ENCODE measurements around the gene ROS1.
"Not testable (repeated sequence)": the region's sequence is repeated elsewhere in the genome, so short reads cannot be mapped to it uniquely, and the experiment has no call there.

ROS1 gene
- 0 to 0.06 (median 0) reads per million in 9 experiments for total RNA-seq

DNA sequence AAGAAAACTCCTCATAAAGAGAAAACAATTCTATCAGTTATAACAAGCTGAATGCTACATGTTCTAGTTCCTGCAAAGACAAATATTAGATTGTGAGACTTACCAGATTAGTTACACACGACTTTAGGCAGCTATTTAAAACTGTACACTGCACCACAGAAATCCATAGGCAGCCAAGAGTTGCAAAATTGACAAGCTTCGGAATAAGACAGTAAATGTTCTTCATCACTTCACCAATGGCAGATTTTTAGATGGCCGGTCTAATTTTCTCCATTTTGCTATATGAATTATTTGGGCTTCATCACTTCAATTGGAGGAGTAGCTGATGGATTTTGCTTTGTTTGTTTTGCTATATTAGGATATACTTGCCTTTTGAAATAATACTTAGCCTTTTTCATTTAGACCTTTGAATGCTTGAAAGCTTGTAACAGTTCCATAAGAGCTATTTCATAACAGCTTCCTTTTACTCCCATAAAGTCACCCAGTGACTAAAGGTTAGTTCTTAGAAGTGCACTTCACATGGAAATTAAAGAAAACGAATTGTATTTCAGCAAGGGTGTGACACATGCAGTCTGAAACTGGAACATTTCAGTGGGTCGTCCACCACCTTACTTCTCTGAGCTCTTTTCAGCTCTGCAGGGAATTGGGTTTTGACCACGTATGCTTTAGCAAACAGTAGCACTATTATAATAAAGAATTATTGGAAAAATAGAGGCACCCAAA is at the start of gene ROS1:
Gene ROS1 (minus strand): TSS at position 512 of the 723 bp plus-strand sequence. CDS start 286 bp downstream, at position 226.
- Mint-ChIP-seq H3K4me3 (no peak within 1 kb of the TSS), H3K4me1 (ENCODE audit: low read depth in 2 of 2) (no peaks in the 10 kb centered on the region), H3K36me3 (ENCODE audit: insufficient read depth) (no peaks in the 10 kb centered on the region), H3K27ac (no peak within 1 kb of the TSS), H3K27me3 (peaks cover 39 to 67% of the 10 kb centered on the region in 2 donors), H3K9me3 (no peaks in the 10 kb centered on the region)
- DNase-seq: no peak
- ATAC-seq (replicated peaks): no peak

DNA sequence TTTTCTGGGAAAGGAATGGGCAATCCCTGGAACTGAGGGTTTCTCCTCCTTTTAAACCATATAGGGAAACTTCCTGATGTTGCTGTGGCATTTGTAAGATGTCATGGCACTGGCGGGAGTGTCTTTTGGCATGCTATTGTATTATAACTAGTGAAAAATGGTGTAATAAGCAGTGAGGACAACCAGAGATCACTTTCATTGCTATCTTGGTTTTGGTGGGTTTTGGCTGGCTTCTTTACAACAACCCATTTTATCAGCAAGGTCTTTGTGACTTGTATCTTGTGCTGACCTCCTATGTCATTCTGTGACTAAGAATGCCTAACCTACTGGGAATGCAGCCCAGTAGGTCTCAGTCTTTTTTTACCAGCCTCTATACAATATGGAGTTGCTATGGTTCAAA is 47.7 kb upstream of the ROS1 start:
- peaks cover 12 to 22% of the 10 kb centered on the region in 2 donors for H3K27me3 Mint-ChIP-seq
- no peaks in the 10 kb centered on the region for H3K9me3 Mint-ChIP-seq
- no peak overlapping the region for H3K4me3 Mint-ChIP-seq
- H3K4me1 Mint-ChIP-seq (ENCODE audit: low read depth in 2 of 2): peaks cover 11 to 12% of the 10 kb centered on the region in 2 donors
- no peak overlapping the region for H3K27ac Mint-ChIP-seq
- no peaks in the 10 kb centered on the region for H3K36me3 Mint-ChIP-seq (ENCODE audit: insufficient read depth)
- DNase-seq (no peak), ATAC-seq (replicated peaks) (no peak)

DNA sequence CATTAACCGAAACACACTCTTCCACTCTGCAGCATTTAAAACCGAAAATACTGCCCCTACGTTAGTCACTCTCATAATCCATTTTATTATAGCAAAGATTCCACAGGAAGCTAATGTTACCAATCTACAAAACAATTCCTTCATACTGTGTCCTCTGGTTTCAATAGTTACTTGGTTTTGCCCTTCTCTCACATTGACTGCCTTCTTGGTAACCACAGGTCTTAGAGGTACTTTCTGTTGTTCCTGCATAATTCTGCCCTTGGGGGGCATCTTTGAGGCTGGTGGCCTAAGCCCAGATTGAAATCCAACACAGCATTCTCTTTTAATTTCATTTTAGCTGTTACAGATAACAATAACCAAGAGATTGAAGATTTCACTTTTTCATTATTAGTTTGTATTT is 46.9 kb upstream of the ROS1 start:
- no peak overlapping the region for H3K4me3 Mint-ChIP-seq
- ATAC-seq (replicated peaks) (no peak), DNase-seq (no peak)
- peaks cover 13 to 22% of the 10 kb centered on the region in 2 donors for H3K27me3 Mint-ChIP-seq
- no peak overlapping the region for H3K27ac Mint-ChIP-seq
- H3K36me3 Mint-ChIP-seq (ENCODE audit: insufficient read depth): no peaks in the 10 kb centered on the region
- H3K9me3 Mint-ChIP-seq: no peaks in the 10 kb centered on the region
- H3K4me1 Mint-ChIP-seq (ENCODE audit: low read depth in 2 of 2): peaks cover 11 to 12% of the 10 kb centered on the region in 2 donors

DNA sequence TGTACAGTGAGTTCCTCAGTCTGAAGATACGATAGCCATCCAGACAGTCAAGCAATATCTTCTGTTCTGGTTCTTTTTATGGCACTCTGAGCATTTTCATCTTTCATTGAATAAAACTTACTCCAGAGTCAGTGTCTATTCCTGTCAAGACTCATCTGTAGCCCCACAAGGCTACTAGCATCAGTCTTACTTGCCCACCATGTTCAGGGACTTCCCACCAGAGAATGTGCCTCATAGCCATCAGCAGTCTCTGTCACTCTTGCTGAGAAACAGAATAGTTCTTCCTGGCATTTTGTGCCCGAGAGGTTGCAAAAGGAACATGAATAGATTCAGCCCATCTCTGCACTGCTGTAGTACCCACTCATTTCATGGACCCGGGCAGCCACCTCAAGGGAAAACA is 44.0 kb upstream of the ROS1 start:
- no peak overlapping the region for H3K27ac Mint-ChIP-seq
- ATAC-seq (replicated peaks) (peak; percentile 14), DNase-seq (no peak)
- peaks cover 16% of the 10 kb centered on the region in 2 donors for H3K4me1 Mint-ChIP-seq (ENCODE audit: low read depth in 2 of 2)
- peaks cover 21 to 22% of the 10 kb centered on the region in 2 donors for H3K27me3 Mint-ChIP-seq
- H3K36me3 Mint-ChIP-seq (ENCODE audit: insufficient read depth): no peaks in the 10 kb centered on the region
- no peaks in the 10 kb centered on the region for H3K9me3 Mint-ChIP-seq
- no peak overlapping the region for H3K4me3 Mint-ChIP-seq

DNA sequence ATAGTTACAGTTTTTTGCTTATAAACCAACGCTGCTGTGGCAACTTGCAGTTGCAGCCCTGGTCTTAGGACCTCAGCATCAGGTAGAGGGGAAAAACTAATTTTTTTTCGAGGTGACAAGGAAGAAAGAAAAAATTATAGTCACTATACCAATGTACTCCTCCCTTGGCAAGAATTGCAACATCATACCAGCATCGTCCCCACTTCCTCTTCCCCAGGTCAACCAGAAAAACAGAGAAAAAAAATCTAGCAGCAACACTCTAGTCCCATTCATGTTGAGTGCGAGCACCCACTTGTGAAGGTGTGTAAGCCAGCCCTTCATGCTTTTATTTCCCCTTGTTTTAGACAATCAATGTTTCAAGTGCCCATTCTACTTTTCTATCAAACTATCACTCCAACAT is 43.6 kb upstream of the ROS1 start:
- no peaks in the 10 kb centered on the region for H3K36me3 Mint-ChIP-seq (ENCODE audit: insufficient read depth)
- H3K27me3 Mint-ChIP-seq: peaks cover 21 to 22% of the 10 kb centered on the region in 2 donors
- H3K27ac Mint-ChIP-seq: no peak overlapping the region
- ATAC-seq (replicated peaks) (peak; percentile 89), DNase-seq (peak in 1 of 3 experiments; percentile 3)
- H3K4me3 Mint-ChIP-seq: no peak overlapping the region
- no peaks in the 10 kb centered on the region for H3K9me3 Mint-ChIP-seq
- H3K4me1 Mint-ChIP-seq (ENCODE audit: low read depth in 2 of 2): peaks cover 16 to 18% of the 10 kb centered on the region in 2 donors

DNA sequence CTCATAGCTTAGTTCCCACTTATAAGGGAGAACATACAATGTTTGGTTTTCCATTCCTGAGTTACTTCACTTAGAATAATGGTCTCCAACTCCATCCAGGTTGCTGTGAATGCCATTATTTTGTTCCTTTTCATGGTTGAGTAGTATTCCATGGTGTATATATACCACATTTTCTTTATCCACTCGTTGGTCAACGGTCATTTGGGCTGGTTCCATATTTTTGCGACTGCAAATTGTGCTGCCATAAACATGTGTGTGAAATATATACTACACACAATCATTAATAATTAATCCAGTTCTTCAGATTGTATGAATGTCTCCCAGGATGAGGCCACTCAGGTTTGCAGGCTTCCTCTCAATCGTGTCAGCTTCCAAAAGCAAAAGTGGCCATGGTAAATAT is 42.8 kb upstream of the ROS1 start:
- H3K27ac Mint-ChIP-seq; ATAC-seq (replicated peaks): not testable (repeated sequence)
- peaks cover 22 to 25% of the 10 kb centered on the region in 2 donors for H3K4me1 Mint-ChIP-seq (ENCODE audit: low read depth in 2 of 2)

DNA sequence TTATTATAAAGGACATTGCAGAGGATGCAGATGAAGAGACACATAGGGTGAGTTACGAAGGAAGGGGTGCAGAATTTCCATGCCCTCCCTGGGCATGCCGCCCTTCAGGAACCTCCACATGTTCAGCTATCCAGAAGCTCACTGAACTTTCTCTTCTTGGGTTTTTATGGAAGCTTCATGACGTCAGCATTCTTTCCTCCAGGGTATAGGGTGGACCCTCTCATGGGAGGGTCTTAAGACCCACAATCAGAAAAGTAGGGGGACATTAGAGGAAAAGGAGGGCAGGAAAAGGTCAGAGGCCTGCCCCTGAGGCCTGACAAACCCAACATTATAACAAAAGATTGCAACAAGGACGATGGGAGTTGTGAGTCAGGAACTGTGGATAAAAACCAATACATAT is 42.1 kb upstream of the ROS1 start:
- Mint-ChIP-seq H3K27ac (no peak overlapping the region), H3K4me3 (no peak overlapping the region), H3K36me3 (ENCODE audit: insufficient read depth) (no peaks in the 10 kb centered on the region), H3K4me1 (ENCODE audit: low read depth in 2 of 2) (peaks cover 25 to 27% of the 10 kb centered on the region in 2 donors), H3K9me3 (no peaks in the 10 kb centered on the region), H3K27me3 (peaks cover 14 to 18% of the 10 kb centered on the region in 2 donors)
- DNase-seq (no peak), ATAC-seq (replicated peaks) (no peak)

More for the DNA sequence above, 42.8 kb upstream of the ROS1 start:
- DNase-seq; H3K36me3 Mint-ChIP-seq (ENCODE audit: insufficient read depth); H3K4me3 Mint-ChIP-seq; H3K9me3 Mint-ChIP-seq: not testable (repeated sequence)
- peaks cover 14 to 21% of the 10 kb centered on the region in 2 donors for H3K27me3 Mint-ChIP-seq

DNA sequence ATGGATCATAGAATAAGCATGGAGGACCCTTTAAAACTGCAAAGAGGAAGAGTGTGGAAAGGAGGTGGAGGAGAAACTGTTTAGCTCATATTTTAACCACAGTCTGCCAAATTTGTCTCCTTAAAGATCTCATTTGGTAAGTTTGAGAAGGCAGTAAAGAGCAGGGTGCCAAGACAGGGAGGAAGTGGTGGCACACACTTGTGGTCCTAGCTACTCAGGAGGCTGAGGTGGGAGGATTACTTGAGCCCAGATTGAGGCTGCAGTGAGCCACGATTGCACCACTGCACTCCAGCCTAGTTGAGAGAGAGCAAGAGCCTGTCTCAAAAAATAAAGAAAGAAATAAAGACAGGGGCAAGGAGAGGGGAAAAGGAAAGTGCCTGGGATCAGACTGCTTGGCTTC is 39.9 kb upstream of the ROS1 start:
- Mint-ChIP-seq H3K27me3 (peaks cover 0 to 9% of the 10 kb centered on the region in 2 donors), H3K4me3 (no peak overlapping the region), H3K9me3 (no peaks in the 10 kb centered on the region), H3K36me3 (ENCODE audit: insufficient read depth) (no peaks in the 10 kb centered on the region), H3K27ac (peak overlapping the region in 1 of 2 donors; percentile 10), H3K4me1 (ENCODE audit: low read depth in 2 of 2) (peaks cover 25 to 27% of the 10 kb centered on the region in 2 donors)
- DNase-seq (no peak), ATAC-seq (replicated peaks) (peak; percentile 31)

DNA sequence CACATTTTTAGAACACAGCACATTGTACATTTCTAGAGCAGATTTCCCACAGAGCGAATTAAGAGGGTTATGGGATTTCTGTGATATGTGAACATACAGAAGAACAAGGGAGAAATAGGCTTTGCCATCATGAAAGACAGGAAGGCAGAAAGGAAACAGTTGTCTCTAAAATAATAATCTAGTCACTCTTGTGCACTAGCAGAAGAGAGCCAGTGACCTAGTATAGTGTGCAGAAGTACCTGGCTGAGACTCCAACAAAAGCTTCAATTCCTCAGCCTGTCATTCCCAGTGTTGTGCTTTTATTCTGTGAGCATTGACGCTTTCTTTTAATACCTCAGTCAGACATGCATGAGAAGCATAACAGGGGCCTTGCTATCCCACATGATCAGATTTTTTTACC is 39.0 kb upstream of the ROS1 start:
- Mint-ChIP-seq H3K27me3 (peaks cover 0 to 9% of the 10 kb centered on the region in 2 donors), H3K27ac (peak overlapping the region in 1 of 2 donors; percentile 8)
- no peak for ATAC-seq (replicated peaks)

DNA sequence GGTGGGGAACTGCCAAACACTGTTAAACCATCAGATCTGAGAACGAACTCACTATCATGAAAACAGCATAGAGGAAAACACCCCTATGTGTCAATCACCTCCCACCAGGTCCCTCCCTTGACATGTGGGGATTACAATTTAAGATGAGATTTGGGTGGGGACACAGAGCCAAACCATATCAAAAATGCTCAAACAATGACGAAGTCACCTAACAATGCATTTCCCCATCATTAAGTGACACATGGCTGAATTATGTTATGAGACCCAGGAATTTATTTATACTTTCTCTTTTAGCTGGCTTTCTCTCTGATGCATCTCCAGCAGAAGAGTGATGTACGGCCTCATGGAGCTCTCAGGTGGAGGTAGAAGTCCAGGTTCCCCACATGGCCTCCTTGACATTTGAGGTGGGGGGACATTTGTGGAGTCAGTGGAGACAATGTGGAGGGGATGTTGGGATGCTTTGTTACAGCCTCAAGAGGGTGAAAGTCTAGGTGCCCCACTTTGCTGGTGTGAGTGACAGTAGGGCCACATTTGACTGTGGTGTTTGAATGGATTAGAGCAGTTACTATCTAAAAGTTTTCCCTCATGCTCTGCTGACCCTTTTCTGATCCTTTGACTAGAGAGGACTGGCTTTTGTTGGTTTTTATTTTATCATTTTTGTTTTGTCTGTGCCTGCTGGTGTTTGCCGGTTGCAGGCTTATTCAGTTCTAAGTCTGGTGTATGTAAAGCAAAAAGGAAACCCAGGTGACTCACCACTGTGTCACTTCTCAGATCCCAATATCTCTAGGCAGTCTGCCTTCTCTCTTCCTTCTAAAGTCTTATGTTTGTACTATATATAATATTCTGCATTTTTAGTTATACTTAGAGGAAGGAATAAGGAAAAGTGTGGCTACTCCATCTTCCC is 38.3 kb upstream of the ROS1 start:
- Mint-ChIP-seq H3K27me3 (peaks cover 0 to 9% of the 10 kb centered on the region in 2 donors), H3K27ac (peak overlapping the region; percentile 8 to 24), H3K4me3 (peak overlapping the region; percentile 23 to 59), H3K36me3 (ENCODE audit: insufficient read depth) (no peaks in the 10 kb centered on the region), H3K9me3 (no peaks in the 10 kb centered on the region), H3K4me1 (ENCODE audit: low read depth in 2 of 2) (peaks cover 16 to 19% of the 10 kb centered on the region in 2 donors)
- peak; percentile 76 for ATAC-seq (replicated peaks)
- DNase-seq: no peak

More for the DNA sequence above, 39.0 kb upstream of the ROS1 start:
- H3K4me3 Mint-ChIP-seq: no peak overlapping the region
- no peak for DNase-seq
- no peaks in the 10 kb centered on the region for H3K36me3 Mint-ChIP-seq (ENCODE audit: insufficient read depth)
- peaks cover 23% of the 10 kb centered on the region in 2 donors for H3K4me1 Mint-ChIP-seq (ENCODE audit: low read depth in 2 of 2)
- no peaks in the 10 kb centered on the region for H3K9me3 Mint-ChIP-seq

DNA sequence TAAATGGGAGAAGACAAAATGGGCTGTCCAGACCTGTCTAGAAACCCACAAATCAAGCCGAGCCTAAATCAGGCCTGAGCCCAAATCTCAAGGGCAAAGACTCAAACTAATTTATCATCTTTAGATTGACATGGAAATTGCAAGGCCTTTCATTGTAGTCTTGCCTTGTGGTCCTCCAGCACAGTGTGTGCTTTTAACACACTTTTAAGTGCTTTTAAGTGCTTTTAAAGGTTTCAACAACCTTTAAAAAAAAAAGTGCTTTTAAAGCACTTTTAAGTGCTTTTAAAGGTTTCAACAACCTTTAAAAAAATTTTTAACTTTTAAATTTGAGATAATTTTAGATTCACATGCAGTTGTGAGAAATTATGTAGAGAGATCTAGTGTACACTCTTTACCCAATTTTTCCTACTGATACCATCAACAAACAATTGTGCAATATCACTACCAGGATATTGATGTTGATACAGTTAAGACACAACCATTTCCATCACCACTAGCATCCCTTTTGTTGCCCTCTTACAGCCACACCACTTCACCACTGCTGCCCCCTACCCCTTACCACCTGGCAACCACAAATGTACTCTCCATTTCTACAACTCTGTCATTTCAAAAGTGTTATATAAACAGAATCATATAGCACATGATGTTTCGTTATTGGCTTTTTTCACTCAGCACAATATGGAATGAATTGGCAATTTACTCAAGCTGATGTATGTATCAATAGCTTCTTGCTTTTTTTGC is 33.6 kb upstream of the ROS1 start:
- no peaks in the 10 kb centered on the region for H3K27me3 Mint-ChIP-seq
- no peak for ATAC-seq (replicated peaks)
- peaks cover 9 to 12% of the 10 kb centered on the region in 2 donors for H3K4me1 Mint-ChIP-seq (ENCODE audit: low read depth in 2 of 2)
- H3K4me3 Mint-ChIP-seq: no peak overlapping the region
- H3K9me3 Mint-ChIP-seq: no peaks in the 10 kb centered on the region
- no peak for DNase-seq
- no peak overlapping the region for H3K27ac Mint-ChIP-seq
- no peaks in the 10 kb centered on the region for H3K36me3 Mint-ChIP-seq (ENCODE audit: insufficient read depth)

DNA sequence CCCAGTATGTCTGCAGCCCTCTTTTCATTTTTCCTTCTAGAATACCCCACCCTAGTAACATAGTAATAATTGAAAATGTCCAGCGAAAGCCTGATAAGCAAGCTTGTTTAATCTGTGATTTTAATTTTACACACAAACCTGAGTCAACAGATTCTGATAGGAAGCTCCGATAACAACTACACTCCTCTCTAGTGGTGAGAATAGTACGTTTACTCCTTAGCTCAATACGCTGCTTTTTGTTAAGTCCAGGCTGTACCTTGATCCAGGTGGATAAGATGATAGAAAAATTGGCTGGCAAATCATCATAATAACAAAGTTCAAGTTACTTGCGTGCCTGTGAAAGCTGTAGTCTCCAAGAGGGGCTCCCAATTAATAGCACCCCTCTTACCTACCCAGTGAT is 31.3 kb upstream of the ROS1 start:
- no peaks in the 10 kb centered on the region for H3K36me3 Mint-ChIP-seq (ENCODE audit: insufficient read depth)
- H3K27ac Mint-ChIP-seq: no peak overlapping the region
- ATAC-seq (replicated peaks) (no peak), DNase-seq (no peak)
- no peaks in the 10 kb centered on the region for H3K9me3 Mint-ChIP-seq
- peaks cover 0 to 2% of the 10 kb centered on the region in 2 donors for H3K4me1 Mint-ChIP-seq (ENCODE audit: low read depth in 2 of 2)
- no peaks in the 10 kb centered on the region for H3K27me3 Mint-ChIP-seq
- H3K4me3 Mint-ChIP-seq: no peak overlapping the region

DNA sequence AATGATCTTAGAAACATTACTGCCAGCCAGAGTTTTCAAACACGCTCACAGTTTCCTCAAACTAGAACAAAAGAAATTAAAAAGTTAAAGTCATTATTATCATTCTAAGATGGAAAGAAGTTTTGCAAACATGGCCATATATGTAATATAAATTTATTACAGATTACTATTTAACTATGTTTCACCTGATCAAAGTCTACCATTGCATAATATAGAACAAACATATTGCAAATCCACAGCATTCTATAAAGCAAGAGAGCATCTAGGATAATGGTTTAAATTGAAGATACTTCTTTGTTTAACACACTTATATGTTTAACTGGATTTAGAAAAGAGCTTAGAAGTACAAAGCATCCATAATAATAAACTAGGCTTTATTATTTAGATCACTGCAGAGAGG is 30.5 kb upstream of the ROS1 start:
- Mint-ChIP-seq H3K27ac (no peak overlapping the region), H3K4me1 (ENCODE audit: low read depth in 2 of 2) (peaks cover 0 to 2% of the 10 kb centered on the region in 2 donors), H3K36me3 (ENCODE audit: insufficient read depth) (no peaks in the 10 kb centered on the region), H3K27me3 (peaks cover 0 to 1% of the 10 kb centered on the region in 2 donors), H3K9me3 (no peaks in the 10 kb centered on the region), H3K4me3 (no peak overlapping the region)
- ATAC-seq (replicated peaks) (no peak), DNase-seq (no peak)

Measured in effector memory CD8-positive, alpha-beta T cell (primary cell).